Mucosa of stomach (tissue), 1 donor: ENCODE results near the gene MYBPC3.
A peak's percentile ranks its signal among the peaks of the same experiment; 100 is the strongest.

Experiments used
- H3K27me3 ChIP-seq: one replicate; pipeline ENCODE4 v1.7.0; 2013; ENCODE audit warnings: mild to moderate bottlenecking, low read length; ENCODE audit not compliant: control insufficient read depth, insufficient read depth
- H3K36me3 ChIP-seq: one replicate; pipeline ENCODE4 v1.7.0; 2013; ENCODE audit warnings: low read length; ENCODE audit not compliant: control insufficient read depth, insufficient read depth
- H3K4me1 ChIP-seq: one replicate; pipeline ENCODE4 v1.7.0; 2013; ENCODE audit warnings: mild to moderate bottlenecking, low read length; ENCODE audit not compliant: control insufficient read depth, insufficient read depth
- H3K4me3 ChIP-seq: one replicate; pipeline ENCODE4 v1.7.0; 2013; ENCODE audit warnings: low read length
- H3K9ac ChIP-seq: one replicate; pipeline ENCODE4 v1.7.0; 2013; ENCODE audit warnings: mild to moderate bottlenecking, low read length, moderate library complexity
- H3K9me3 ChIP-seq: one replicate; pipeline ENCODE4 v1.7.0; 2013; ENCODE audit warnings: mild to moderate bottlenecking, low read length, moderate library complexity; ENCODE audit not compliant: control insufficient read depth
- donor health status: Pancreatic carcinoma.

Gene MYBPC3

GRCh38 chr11:47378010-47378835, 25.7 kb upstream of the MYBPC3 start, which contains the start of gene SPI1:
Gene SPI1, minus strand, starts transcription at chr11:47378547. Its CDS starts 194 bp downstream, at chr11:47378353.
- H3K27me3 ChIP-seq = no peaks in the 10 kb centered on the region
- H3K36me3 ChIP-seq = no peaks in the 10 kb centered on the region
- H3K9me3 ChIP-seq = no peaks in the 10 kb centered on the region
- H3K4me1 ChIP-seq = no peaks in the 10 kb centered on the region
- H3K9ac ChIP-seq = peak within 1 kb of the TSS; percentile 53
- H3K4me3 ChIP-seq = no peak within 1 kb of the TSS

GRCh38 chr11:47377571-47378009, 25.1 kb upstream of the MYBPC3 start:
- Histone ChIP-seq H3K9ac (peak overlapping the region; percentile 53), H3K36me3 (no peaks in the 10 kb centered on the region), H3K9me3 (no peaks in the 10 kb centered on the region), H3K4me3 (no peak overlapping the region), H3K27me3 (no peaks in the 10 kb centered on the region), H3K4me1 (no peaks in the 10 kb centered on the region)

- Histone ChIP-seq H3K9ac (peak overlapping the region; percentile 53), H3K27me3 (no peaks in the 10 kb centered on the region), H3K4me1 (no peaks in the 10 kb centered on the region), H3K36me3 (no peaks in the 10 kb centered on the region), H3K9me3 (no peaks in the 10 kb centered on the region), H3K4me3 (no peak overlapping the region)
Observed at GRCh38 chr11:47376525-47377371, 24.2 kb upstream of the MYBPC3 start.

- Histone ChIP-seq H3K9me3 (no peaks in the 10 kb centered on the region), H3K4me3 (no peak overlapping the region), H3K4me1 (no peaks in the 10 kb centered on the region), H3K27me3 (no peaks in the 10 kb centered on the region), H3K9ac (no peak overlapping the region), H3K36me3 (no peaks in the 10 kb centered on the region)
Observed at GRCh38 chr11:47376107-47376524, 23.6 kb upstream of the MYBPC3 start.

- Histone ChIP-seq H3K4me1 (no peaks in the 10 kb centered on the region), H3K36me3 (no peaks in the 10 kb centered on the region), H3K27me3 (no peaks in the 10 kb centered on the region), H3K4me3 (no peak overlapping the region), H3K9me3 (no peaks in the 10 kb centered on the region), H3K9ac (no peak overlapping the region)
Observed at GRCh38 chr11:47375546-47376085, 23.1 kb upstream of the MYBPC3 start.

- Histone ChIP-seq H3K27me3 (no peaks in the 10 kb centered on the region), H3K4me3 (no peak overlapping the region), H3K4me1 (no peaks in the 10 kb centered on the region), H3K36me3 (no peaks in the 10 kb centered on the region), H3K9me3 (no peaks in the 10 kb centered on the region), H3K9ac (no peak overlapping the region)
Observed at GRCh38 chr11:47375020-47375419, 22.5 kb upstream of the MYBPC3 start.

GRCh38 chr11:47374720-47375019, 22.2 kb upstream of the MYBPC3 start:
- Histone ChIP-seq H3K4me1 (no peaks in the 10 kb centered on the region), H3K27me3 (no peaks in the 10 kb centered on the region), H3K4me3 (no peak overlapping the region), H3K9ac (no peak overlapping the region), H3K9me3 (no peaks in the 10 kb centered on the region), H3K36me3 (no peaks in the 10 kb centered on the region)

- no peak overlapping the region for H3K4me3 ChIP-seq
- H3K27me3 ChIP-seq = no peaks in the 10 kb centered on the region
- peak overlapping the region; percentile 17 for H3K9ac ChIP-seq
- no peaks in the 10 kb centered on the region for H3K4me1 ChIP-seq
- no peaks in the 10 kb centered on the region for H3K36me3 ChIP-seq
- H3K9me3 ChIP-seq = no peaks in the 10 kb centered on the region
Observed at GRCh38 chr11:47373876-47374719, 21.6 kb upstream of the MYBPC3 start.

GRCh38 chr11:47372422-47372821, 19.9 kb upstream of the MYBPC3 start:
- Histone ChIP-seq H3K36me3 (no peaks in the 10 kb centered on the region), H3K4me1 (no peaks in the 10 kb centered on the region), H3K4me3 (no peak overlapping the region), H3K9me3 (no peaks in the 10 kb centered on the region), H3K9ac (no peak overlapping the region), H3K27me3 (no peaks in the 10 kb centered on the region)

GRCh38 chr11:47369676-47370075, 17.2 kb upstream of the MYBPC3 start:
- H3K9ac ChIP-seq = no peak overlapping the region
- no peaks in the 10 kb centered on the region for H3K36me3 ChIP-seq
- no peaks in the 10 kb centered on the region for H3K9me3 ChIP-seq
- no peaks in the 10 kb centered on the region for H3K4me1 ChIP-seq
- no peak overlapping the region for H3K4me3 ChIP-seq
- no peaks in the 10 kb centered on the region for H3K27me3 ChIP-seq

- Histone ChIP-seq H3K4me1 (no peaks in the 10 kb centered on the region), H3K36me3 (no peaks in the 10 kb centered on the region), H3K9me3 (no peaks in the 10 kb centered on the region), H3K4me3 (no peak overlapping the region), H3K27me3 (no peaks in the 10 kb centered on the region), H3K9ac (no peak overlapping the region)
Observed at GRCh38 chr11:47366020-47366490, 13.6 kb upstream of the MYBPC3 start.
